GM12878 (cell line): ENCODE measurements around the gene PSG11. TPM values are rescaled to one million over a fixed set of nuclear protein-coding genes. Genes with fewer than 3 reads are reported as not detected.
"Not testable (repeated sequence)": the region's sequence is repeated elsewhere in the genome, so short reads cannot be mapped to it uniquely, and the experiment has no call there.

ENCODE experiments used
- ATAC-seq: fragments of 200-7000 bp; cut with Tn5 transposase; 3 replicates; pipeline ENCODE4 v1.9.1; 2020; ENCODE audit warnings: mild to moderate bottlenecking, moderate library complexity
- BruUV-seq: library from RNA; stranded (reverse); fragments of 400-500 nt; replicated peaks from 2 replicates; lab custom pipeline; 2021; lab: Mats Ljungman, UMichigan
- CTCF ChIA-PET: fragments of 300-600 bp; sonication (Branson Sonifier 250); formaldehyde crosslinking; extraction: SDS; loops from one replicate; lab custom pipeline; 2021; ENCODE audit warnings: inconsistent platforms; lab: Yijun Ruan, JAX
- POLR2A ChIA-PET: fragments of 350-600 bp; formaldehyde crosslinking; extraction: SDS; loops from one replicate; lab custom pipeline; 2021; ENCODE audit warnings: inconsistent platforms; lab: Charles Lee
- RAD21 ChIA-PET: fragments of 300-600 bp; sonication (Branson Sonifier 250); formaldehyde crosslinking; loops from one replicate; lab custom pipeline; 2023; ENCODE audit warnings: antibody characterized with exemption; ENCODE audit not compliant: unreplicated experiment; lab: Charles Lee
- SMC1A ChIA-PET: fragments of 300-600 bp; sonication (Branson Sonifier 250); formaldehyde crosslinking; loops from one replicate; lab custom pipeline; 2023; ENCODE audit not compliant: unreplicated experiment, uncharacterized antibody; lab: Charles Lee
- DNase-seq: peaks from one replicate; pipeline ENCODE4 v3.0.0-alpha.2; 2011; ENCODE audit warnings: low read depth, low spot score
- FAIRE-seq: peaks from 3 replicates; lab custom pipeline; 2011; peaks lifted over from hg19 to GRCh38; lab: Jason Lieb, UNC
- H2AFZ ChIP-seq: 2 replicates; pipeline ENCODE4 v1.6.0; 2011; ENCODE audit warnings: low read depth, low read length, control low read depth; ENCODE audit not compliant: control insufficient read depth
- H3K27ac ChIP-seq: 2 replicates; pipeline ENCODE4 v1.5.1; 2011; ENCODE audit warnings: control low read depth; ENCODE audit not compliant: control insufficient read depth, insufficient read depth
- H3K27me3 ChIP-seq, 2 experiments: replicated peaks in 1 of 2; 2 replicates each; pipeline versions ENCODE4 v1.6.0 to v1.6.1; 2011; ENCODE audit warnings: low read length in 1 of 2; ENCODE audit not compliant: control insufficient read depth in 2 of 2, insufficient read depth in 2 of 2
- H3K36me3 ChIP-seq, 2 experiments: 2 replicates each; pipeline ENCODE4 v1.5.1; 2011; ENCODE audit warnings: low read length in 1 of 2; ENCODE audit not compliant: control insufficient read depth in 2 of 2, insufficient read depth in 2 of 2
- H3K4me1 ChIP-seq: 2 replicates; pipeline ENCODE4 v1.6.1; 2011; ENCODE audit warnings: mild to moderate bottlenecking, low read length, moderate library complexity, mixed read lengths; ENCODE audit not compliant: control insufficient read depth, insufficient read depth
- H3K4me2 ChIP-seq: 2 replicates; pipeline ENCODE4 v1.6.0; 2011; ENCODE audit warnings: control low read depth; ENCODE audit not compliant: control insufficient read depth, insufficient read depth
- H3K4me3 ChIP-seq: fragments of 200-600 bp; sonication (generic); 2 replicates; pipeline ENCODE4 v1.5.1; 2016
- H3K79me2 ChIP-seq: 2 replicates; pipeline ENCODE4 v1.6.0; 2011; ENCODE audit warnings: low read length; ENCODE audit not compliant: control insufficient read depth, insufficient read depth
- H3K9ac ChIP-seq: 2 replicates; pipeline ENCODE4 v1.8.0; 2011; ENCODE audit warnings: low read length, control low read depth, mixed read lengths; ENCODE audit not compliant: control insufficient read depth, insufficient read depth
- H3K9me3 ChIP-seq: replicated peaks from 3 replicates; pipeline ENCODE4 v1.5.1; 2011; ENCODE audit warnings: mild to moderate bottlenecking, low read length; ENCODE audit not compliant: control insufficient read depth, insufficient read depth
- H4K20me1 ChIP-seq: 2 replicates; pipeline ENCODE4 v1.6.0; 2011; ENCODE audit not compliant: control insufficient read depth, insufficient read depth
- WGBS: methylation state at CpG from one replicate; pipeline ENCODE4 v1.1.6; 2016; ENCODE audit warnings: low lambda C conversion rate; ENCODE audit not compliant: insufficient replicate concordance, insufficient coverage; ENCODE audit errors: missing lambda C conversion rate; 5-methylcytosine and 5-hydroxymethylcytosine counted together
- in situ Hi-C: fragments of 300-500 bp; cut with MboI; formaldehyde crosslinking; loops from 9 replicates; pipeline ENCODE4 v1.14.3; 2018; ENCODE audit warnings: mixed read lengths
- intact Hi-C: fragments of 100-400 bp; cut with micrococcal nuclease; formaldehyde crosslinking; loops from one replicate; pipeline ENCODE4 v1.14.2; 2022; ENCODE audit not compliant: unreplicated experiment
- polyA plus RNA-seq, 11 experiments: library from polyadenylated mRNA; depleted of rRNA in 4 of 11; unstranded in 6 of 11; stranded (reverse) in 5 of 11; fragments of >200 nt; fragmentation: Nextera tagmentation in 4 of 11; fragmentation: Illumina TruSeq in 1 of 11; extraction: Ambion mirVana in 4 of 11; extraction: Trizol in 1 of 11; gene quantifications; 1 replicate in 1 of 11; 2 replicates in 10 of 11; pipeline versions ENCODE4 v1.2.1 to v1.2.3, GENCODE V29; 2011 to 2016; ENCODE audit warnings: inconsistent platforms in 2 of 11, missing spikeins in 2 of 11, low read depth in 1 of 11
- total RNA-seq, 4 experiments: library from RNA; depleted of rRNA in 3 of 4; stranded (reverse); fragments of >200 nt in 3 of 4; fragmentation: Illumina TruSeq in 1 of 4; extraction: Trizol in 1 of 4; gene quantifications; 2 replicates each; pipeline versions ENCODE4 v1.2.1 to v1.2.3, GENCODE V29; 2013 to 2021

Gene PSG11
- total and polyA plus RNA-seq, 10 of the 15 experiments (the other 5 are each of a cell fraction or from before 2014, with no cell fraction given): not detected

GRCh38 chr19:43060254-43060653, 34.0 kb upstream of the PSG11 start:
- SMC1A ChIA-PET, H3K27me3 ChIP-seq, RAD21 ChIA-PET, in situ Hi-C loops, H3K36me3 ChIP-seq, H3K4me1 ChIP-seq, CTCF ChIA-PET, H4K20me1 ChIP-seq, H3K9ac ChIP-seq, H3K9me3 ChIP-seq, H3K4me3 ChIP-seq, H3K27ac ChIP-seq, FAIRE-seq, DNase-seq, ATAC-seq, H3K4me2 ChIP-seq, BruUV-seq, POLR2A ChIA-PET, H2AFZ ChIP-seq, intact Hi-C loops, H3K79me2 ChIP-seq: not testable (repeated sequence)
- 2% methylated on average over 3 of the region's 3 CpGs for WGBS

- intact Hi-C loops, H3K4me2 ChIP-seq, H2AFZ ChIP-seq, CTCF ChIA-PET, H3K9ac ChIP-seq, H3K9me3 ChIP-seq, POLR2A ChIA-PET, H3K4me3 ChIP-seq, BruUV-seq, SMC1A ChIA-PET, FAIRE-seq, H3K4me1 ChIP-seq, H4K20me1 ChIP-seq, H3K27ac ChIP-seq, DNase-seq, H3K79me2 ChIP-seq, ATAC-seq, in situ Hi-C loops, H3K36me3 ChIP-seq, H3K27me3 ChIP-seq, RAD21 ChIA-PET: not testable (repeated sequence)
- 33% methylated on average over 2 of the region's 2 CpGs for WGBS
Measured at GRCh38 chr19:43059482-43059881, 33.2 kb upstream of the PSG11 start.

GRCh38 chr19:43058440-43058839, 32.2 kb upstream of the PSG11 start:
- H3K79me2 ChIP-seq, H3K4me2 ChIP-seq, H3K4me3 ChIP-seq, H3K27ac ChIP-seq, BruUV-seq, SMC1A ChIA-PET, H3K4me1 ChIP-seq, H3K9ac ChIP-seq, FAIRE-seq, H4K20me1 ChIP-seq, H3K36me3 ChIP-seq, RAD21 ChIA-PET, ATAC-seq, CTCF ChIA-PET, H3K9me3 ChIP-seq, intact Hi-C loops, in situ Hi-C loops, H3K27me3 ChIP-seq, POLR2A ChIA-PET, H2AFZ ChIP-seq, DNase-seq: not testable (repeated sequence)
- WGBS: 0% methylated on average over 2 of the region's 2 CpGs

DNA sequence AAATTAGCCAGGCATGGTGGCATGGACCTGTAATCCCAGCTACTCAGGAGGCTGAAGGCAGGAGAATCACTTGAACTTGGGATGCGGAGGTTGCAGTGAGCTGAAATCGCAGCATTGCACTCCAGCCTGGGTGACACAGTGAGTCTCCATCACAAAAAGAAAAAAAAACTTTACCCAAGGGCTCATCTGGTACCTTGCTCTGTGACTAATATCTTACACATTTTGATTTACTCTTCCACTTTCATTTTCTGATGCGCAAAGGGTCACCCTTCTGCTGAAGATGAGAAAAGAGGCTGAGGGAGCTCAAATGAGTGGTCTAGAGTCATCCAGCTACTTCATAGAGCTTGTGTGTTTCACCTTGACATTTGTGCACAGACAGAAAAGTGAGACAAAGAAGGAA, 21.7 kb upstream of the PSG11 start:
- H3K27me3 ChIP-seq, H4K20me1 ChIP-seq, ATAC-seq, CTCF ChIA-PET, in situ Hi-C loops, H2AFZ ChIP-seq, H3K4me2 ChIP-seq, BruUV-seq, RAD21 ChIA-PET, H3K27ac ChIP-seq, SMC1A ChIA-PET, FAIRE-seq, H3K9me3 ChIP-seq, DNase-seq, H3K9ac ChIP-seq, intact Hi-C loops, H3K36me3 ChIP-seq, H3K4me1 ChIP-seq, H3K4me3 ChIP-seq, H3K79me2 ChIP-seq, POLR2A ChIA-PET: not testable (repeated sequence)
- WGBS: 17% methylated on average over 3 of the region's 3 CpGs
